Measurements from ENCODE around the gene PDZD2.

Gene PDZD2

DNA sequence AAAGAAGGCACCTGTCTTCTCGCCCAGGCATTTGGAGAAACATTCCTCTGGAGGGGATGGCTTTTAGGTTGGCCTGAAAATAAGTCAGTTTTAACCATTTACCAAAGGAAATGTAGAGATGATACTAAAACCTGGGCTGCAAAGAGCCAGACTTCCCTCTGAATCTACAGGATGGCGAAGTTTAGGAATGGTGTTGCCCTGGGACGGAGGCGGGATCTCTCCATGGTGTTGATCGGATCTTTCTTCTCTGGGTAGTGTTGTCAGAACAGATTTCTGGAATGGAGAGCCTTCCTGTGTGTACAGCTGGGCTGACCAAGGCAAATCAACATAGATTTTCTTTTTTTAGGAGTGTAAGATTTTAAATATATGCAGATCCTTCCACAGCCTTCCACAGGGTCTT is 159.2 kb downstream of the PDZD2 start:
- no peak for DNase-seq
- H3K27me3 ChIP-seq (replicated peaks; ENCODE audit: control insufficient read depth, insufficient read depth, low read length, poor library complexity, severe bottlenecking), result peaks cover 3% of the 10 kb centered on the region
- no peak overlapping the region for H3K4me3 ChIP-seq (ENCODE audit: insufficient read depth, low read depth, low read length, poor library complexity, severe bottlenecking)
- H3K27ac ChIP-seq (ENCODE audit: insufficient read depth, low read length, poor library complexity, severe bottlenecking), result no peak overlapping the region
- no peaks in the 10 kb centered on the region for H3K9me3 ChIP-seq (ENCODE audit: control insufficient read depth, low read length)
- no peaks in the 10 kb centered on the region for H3K4me1 ChIP-seq (ENCODE audit: control insufficient read depth, insufficient read depth, low read length, poor library complexity, severe bottlenecking)
- H3K36me3 ChIP-seq (ENCODE audit: control insufficient read depth, insufficient read depth, low read length), result no peaks in the 10 kb centered on the region

DNA sequence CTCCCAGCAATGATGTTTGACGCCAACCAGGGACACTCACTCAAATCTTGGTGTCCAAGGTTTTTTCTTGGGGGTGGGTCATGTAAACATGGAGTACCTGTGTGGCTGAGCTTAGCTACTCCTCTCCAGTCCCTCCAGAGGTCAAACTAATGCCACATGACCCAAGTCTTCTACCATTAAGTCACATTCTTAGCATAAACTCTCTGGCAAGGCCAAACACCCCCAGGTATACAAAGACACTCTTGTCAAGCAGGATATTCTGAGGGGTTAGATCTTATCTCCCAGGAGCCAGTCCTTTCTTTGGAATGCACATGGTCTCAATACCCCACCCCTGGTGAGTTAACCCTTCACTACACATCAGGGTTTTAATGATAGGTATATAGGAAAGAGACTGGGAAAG is 161.4 kb downstream of the PDZD2 start:
- H3K36me3 ChIP-seq (ENCODE audit: control insufficient read depth, insufficient read depth, low read length), result no peaks in the 10 kb centered on the region
- H3K9me3 ChIP-seq (ENCODE audit: control insufficient read depth, low read length), result no peaks in the 10 kb centered on the region
- no peak overlapping the region for H3K4me3 ChIP-seq (ENCODE audit: insufficient read depth, low read depth, low read length, poor library complexity, severe bottlenecking)
- DNase-seq, result no peak
- H3K27ac ChIP-seq (ENCODE audit: insufficient read depth, low read length, poor library complexity, severe bottlenecking), result no peak overlapping the region
- peaks cover 3% of the 10 kb centered on the region for H3K27me3 ChIP-seq (replicated peaks; ENCODE audit: control insufficient read depth, insufficient read depth, low read length, poor library complexity, severe bottlenecking)
- no peaks in the 10 kb centered on the region for H3K4me1 ChIP-seq (ENCODE audit: control insufficient read depth, insufficient read depth, low read length, poor library complexity, severe bottlenecking)

GRCh38 chr5:31805785-31806400 is 167.0 kb downstream of the PDZD2 start:
- Histone ChIP-seq H3K27ac (ENCODE audit: insufficient read depth, low read length, poor library complexity, severe bottlenecking) (no peak overlapping the region), H3K36me3 (ENCODE audit: control insufficient read depth, insufficient read depth, low read length) (no peaks in the 10 kb centered on the region), H3K4me3 (ENCODE audit: insufficient read depth, low read depth, low read length, poor library complexity, severe bottlenecking) (no peak overlapping the region), H3K27me3 (replicated peaks; ENCODE audit: control insufficient read depth, insufficient read depth, low read length, poor library complexity, severe bottlenecking) (no peaks in the 10 kb centered on the region), H3K9me3 (ENCODE audit: control insufficient read depth, low read length) (no peaks in the 10 kb centered on the region), H3K4me1 (ENCODE audit: control insufficient read depth, insufficient read depth, low read length, poor library complexity, severe bottlenecking) (no peaks in the 10 kb centered on the region)
- DNase-seq, result no peak

DNA sequence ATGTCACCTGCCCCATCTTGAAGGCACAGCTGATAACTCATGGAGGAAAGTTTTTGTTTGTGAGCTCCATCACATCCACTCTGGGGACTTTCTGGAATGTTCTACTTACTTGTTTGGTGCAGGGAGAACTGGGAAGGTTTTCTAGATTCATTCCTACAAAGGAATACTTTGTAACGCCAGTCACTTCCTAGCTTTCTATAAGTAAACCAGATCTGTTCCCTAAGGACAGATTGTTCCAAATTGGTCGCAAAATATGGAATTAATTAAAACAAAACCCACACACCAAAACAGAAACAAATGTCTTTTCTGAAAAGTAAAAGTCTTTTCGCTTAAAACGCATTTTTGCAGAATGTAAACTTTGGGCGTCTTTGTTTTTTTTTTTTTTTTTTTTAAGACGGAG is 167.6 kb downstream of the PDZD2 start:
- no peak overlapping the region for H3K27ac ChIP-seq (ENCODE audit: insufficient read depth, low read length, poor library complexity, severe bottlenecking)
- DNase-seq, result no peak
- no peaks in the 10 kb centered on the region for H3K36me3 ChIP-seq (ENCODE audit: control insufficient read depth, insufficient read depth, low read length)
- no peak overlapping the region for H3K4me3 ChIP-seq (ENCODE audit: insufficient read depth, low read depth, low read length, poor library complexity, severe bottlenecking)
- no peaks in the 10 kb centered on the region for H3K9me3 ChIP-seq (ENCODE audit: control insufficient read depth, low read length)
- H3K27me3 ChIP-seq (replicated peaks; ENCODE audit: control insufficient read depth, insufficient read depth, low read length, poor library complexity, severe bottlenecking), result no peaks in the 10 kb centered on the region
- no peaks in the 10 kb centered on the region for H3K4me1 ChIP-seq (ENCODE audit: control insufficient read depth, insufficient read depth, low read length, poor library complexity, severe bottlenecking)

DNA sequence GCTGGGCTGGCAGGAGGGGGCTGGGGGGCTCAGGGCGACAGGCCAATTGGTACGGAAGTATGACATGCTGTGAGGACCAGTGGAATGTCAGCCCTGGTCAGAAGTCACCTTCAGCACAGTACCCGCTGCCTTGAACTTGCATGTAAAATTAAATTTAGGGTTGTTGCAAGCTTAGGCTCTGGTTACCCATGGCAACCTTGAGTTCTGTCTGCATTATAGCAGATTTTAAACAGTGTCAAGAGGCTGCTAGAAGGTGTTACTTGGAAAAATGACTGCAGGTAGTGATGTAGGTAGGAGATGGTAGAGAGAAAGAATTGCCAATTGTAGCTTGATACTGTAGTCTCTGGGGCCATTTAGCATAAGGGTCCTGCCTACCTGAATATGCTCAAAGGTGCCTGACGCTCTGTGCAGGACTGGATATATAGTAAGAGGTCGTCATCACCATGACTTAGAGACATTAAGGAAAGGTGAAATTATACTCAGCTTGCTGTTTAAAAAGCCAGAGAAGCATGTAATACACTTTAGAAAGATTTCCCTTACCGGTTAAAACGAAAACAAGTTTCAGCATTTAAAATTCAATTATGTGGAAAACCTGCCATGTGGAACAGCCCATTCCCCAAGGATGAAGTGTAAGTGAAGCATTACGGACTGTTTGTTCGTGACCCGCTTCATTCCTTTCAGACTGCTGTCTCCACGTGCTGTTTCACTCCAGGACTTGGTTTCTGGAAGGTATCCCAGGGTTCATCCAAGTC is 169.0 kb downstream of the PDZD2 start:
- no peaks in the 10 kb centered on the region for H3K4me1 ChIP-seq (ENCODE audit: control insufficient read depth, insufficient read depth, low read length, poor library complexity, severe bottlenecking)
- H3K27me3 ChIP-seq (replicated peaks; ENCODE audit: control insufficient read depth, insufficient read depth, low read length, poor library complexity, severe bottlenecking), result no peaks in the 10 kb centered on the region
- no peaks in the 10 kb centered on the region for H3K36me3 ChIP-seq (ENCODE audit: control insufficient read depth, insufficient read depth, low read length)
- no peak overlapping the region for H3K27ac ChIP-seq (ENCODE audit: insufficient read depth, low read length, poor library complexity, severe bottlenecking)
- H3K9me3 ChIP-seq (ENCODE audit: control insufficient read depth, low read length), result no peaks in the 10 kb centered on the region
- no peak overlapping the region for H3K4me3 ChIP-seq (ENCODE audit: insufficient read depth, low read depth, low read length, poor library complexity, severe bottlenecking)
- no peak for DNase-seq

- no peaks in the 10 kb centered on the region for H3K27me3 ChIP-seq (replicated peaks; ENCODE audit: control insufficient read depth, insufficient read depth, low read length, poor library complexity, severe bottlenecking)
- H3K36me3 ChIP-seq (ENCODE audit: control insufficient read depth, insufficient read depth, low read length), result no peaks in the 10 kb centered on the region
- no peaks in the 10 kb centered on the region for H3K9me3 ChIP-seq (ENCODE audit: control insufficient read depth, low read length)
- no peaks in the 10 kb centered on the region for H3K4me1 ChIP-seq (ENCODE audit: control insufficient read depth, insufficient read depth, low read length, poor library complexity, severe bottlenecking)
- DNase-seq, result no peak
- no peak overlapping the region for H3K27ac ChIP-seq (ENCODE audit: insufficient read depth, low read length, poor library complexity, severe bottlenecking)
- H3K4me3 ChIP-seq (ENCODE audit: insufficient read depth, low read depth, low read length, poor library complexity, severe bottlenecking), result no peak overlapping the region
Measured at GRCh38 chr5:31809050-31809870, 170.3 kb downstream of the PDZD2 start.

DNA sequence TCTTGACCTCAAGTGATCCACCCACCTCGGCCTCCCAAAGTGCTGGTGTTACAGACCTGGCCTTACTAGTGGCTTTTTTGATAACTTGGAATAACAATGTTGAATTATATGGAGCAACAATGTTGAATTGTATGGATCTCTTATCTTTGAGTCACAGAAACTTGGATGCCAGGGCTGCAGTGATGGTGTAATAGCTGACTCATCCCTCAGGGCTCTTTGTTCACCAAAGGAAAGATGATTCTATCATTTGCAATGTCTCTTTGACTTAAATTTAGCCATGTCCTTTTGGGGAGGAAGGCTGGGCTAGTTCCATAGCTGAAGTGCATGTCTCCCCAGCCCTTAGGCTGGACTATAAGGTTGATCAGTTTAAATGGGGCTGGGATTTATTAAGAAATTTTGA is 172.3 kb downstream of the PDZD2 start:
- Histone ChIP-seq H3K9me3 (ENCODE audit: control insufficient read depth, low read length) (no peaks in the 10 kb centered on the region), H3K4me1 (ENCODE audit: control insufficient read depth, insufficient read depth, low read length, poor library complexity, severe bottlenecking) (no peaks in the 10 kb centered on the region), H3K27me3 (replicated peaks; ENCODE audit: control insufficient read depth, insufficient read depth, low read length, poor library complexity, severe bottlenecking) (no peaks in the 10 kb centered on the region), H3K4me3 (ENCODE audit: insufficient read depth, low read depth, low read length, poor library complexity, severe bottlenecking) (no peak overlapping the region), H3K27ac (ENCODE audit: insufficient read depth, low read length, poor library complexity, severe bottlenecking) (no peak overlapping the region), H3K36me3 (ENCODE audit: control insufficient read depth, insufficient read depth, low read length) (no peaks in the 10 kb centered on the region)
- no peak for DNase-seq

GRCh38 chr5:31815376-31815775 is 176.4 kb downstream of the PDZD2 start:
- Histone ChIP-seq H3K9me3 (ENCODE audit: control insufficient read depth, low read length) (no peaks in the 10 kb centered on the region), H3K36me3 (ENCODE audit: control insufficient read depth, insufficient read depth, low read length) (no peaks in the 10 kb centered on the region), H3K27me3 (replicated peaks; ENCODE audit: control insufficient read depth, insufficient read depth, low read length, poor library complexity, severe bottlenecking) (no peaks in the 10 kb centered on the region), H3K27ac (ENCODE audit: insufficient read depth, low read length, poor library complexity, severe bottlenecking) (no peak overlapping the region), H3K4me3 (ENCODE audit: insufficient read depth, low read depth, low read length, poor library complexity, severe bottlenecking) (no peak overlapping the region), H3K4me1 (ENCODE audit: control insufficient read depth, insufficient read depth, low read length, poor library complexity, severe bottlenecking) (no peaks in the 10 kb centered on the region)
- no peak for DNase-seq

- H3K4me1 ChIP-seq (ENCODE audit: control insufficient read depth, insufficient read depth, low read length, poor library complexity, severe bottlenecking), result no peaks in the 10 kb centered on the region
- no peak overlapping the region for H3K4me3 ChIP-seq (ENCODE audit: insufficient read depth, low read depth, low read length, poor library complexity, severe bottlenecking)
- no peak for DNase-seq
- H3K27ac ChIP-seq (ENCODE audit: insufficient read depth, low read length, poor library complexity, severe bottlenecking), result no peak overlapping the region
- H3K9me3 ChIP-seq (ENCODE audit: control insufficient read depth, low read length), result no peaks in the 10 kb centered on the region
- H3K36me3 ChIP-seq (ENCODE audit: control insufficient read depth, insufficient read depth, low read length), result no peaks in the 10 kb centered on the region
- H3K27me3 ChIP-seq (replicated peaks; ENCODE audit: control insufficient read depth, insufficient read depth, low read length, poor library complexity, severe bottlenecking), result no peaks in the 10 kb centered on the region
Measured at GRCh38 chr5:31819926-31820516, 181.1 kb downstream of the PDZD2 start.

DNA sequence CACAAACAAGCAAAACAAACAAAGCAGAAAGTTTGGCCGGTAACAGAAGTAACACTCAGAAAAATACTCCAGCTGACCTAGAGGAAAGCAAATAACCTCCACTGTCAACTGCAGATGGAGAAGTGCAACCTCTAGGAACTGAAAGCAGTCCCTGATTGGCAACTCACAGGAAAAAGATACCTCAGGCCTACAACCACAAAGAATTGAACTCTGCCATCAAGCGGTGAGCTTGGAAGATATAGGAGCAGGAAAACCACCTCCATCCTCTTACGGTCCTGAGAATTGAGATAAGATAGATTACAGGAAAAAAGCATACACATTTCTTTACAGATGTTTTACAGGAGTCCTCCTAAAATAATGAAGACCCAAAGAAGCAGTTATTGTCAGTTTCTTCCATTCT is 184.5 kb downstream of the PDZD2 start:
- no peak for DNase-seq
- Histone ChIP-seq H3K4me3 (ENCODE audit: insufficient read depth, low read depth, low read length, poor library complexity, severe bottlenecking) (no peak overlapping the region), H3K9me3 (ENCODE audit: control insufficient read depth, low read length) (no peaks in the 10 kb centered on the region), H3K4me1 (ENCODE audit: control insufficient read depth, insufficient read depth, low read length, poor library complexity, severe bottlenecking) (no peaks in the 10 kb centered on the region), H3K27ac (ENCODE audit: insufficient read depth, low read length, poor library complexity, severe bottlenecking) (no peak overlapping the region), H3K36me3 (ENCODE audit: control insufficient read depth, insufficient read depth, low read length) (no peaks in the 10 kb centered on the region), H3K27me3 (replicated peaks; ENCODE audit: control insufficient read depth, insufficient read depth, low read length, poor library complexity, severe bottlenecking) (no peaks in the 10 kb centered on the region)

Data from effector memory CD4-positive, alpha-beta T cell (primary cell).